NCI-H1092 (cell line): ENCODE measurements around the gene PDCD4.
A peak's percentile ranks its signal among the peaks of the same experiment; 100 is the strongest.

Source experiments
- DNase-seq: peaks from one replicate; lab custom pipeline; 2025; lab: John Stamatoyannopoulos, UW

The PDCD4 gene

DNA sequence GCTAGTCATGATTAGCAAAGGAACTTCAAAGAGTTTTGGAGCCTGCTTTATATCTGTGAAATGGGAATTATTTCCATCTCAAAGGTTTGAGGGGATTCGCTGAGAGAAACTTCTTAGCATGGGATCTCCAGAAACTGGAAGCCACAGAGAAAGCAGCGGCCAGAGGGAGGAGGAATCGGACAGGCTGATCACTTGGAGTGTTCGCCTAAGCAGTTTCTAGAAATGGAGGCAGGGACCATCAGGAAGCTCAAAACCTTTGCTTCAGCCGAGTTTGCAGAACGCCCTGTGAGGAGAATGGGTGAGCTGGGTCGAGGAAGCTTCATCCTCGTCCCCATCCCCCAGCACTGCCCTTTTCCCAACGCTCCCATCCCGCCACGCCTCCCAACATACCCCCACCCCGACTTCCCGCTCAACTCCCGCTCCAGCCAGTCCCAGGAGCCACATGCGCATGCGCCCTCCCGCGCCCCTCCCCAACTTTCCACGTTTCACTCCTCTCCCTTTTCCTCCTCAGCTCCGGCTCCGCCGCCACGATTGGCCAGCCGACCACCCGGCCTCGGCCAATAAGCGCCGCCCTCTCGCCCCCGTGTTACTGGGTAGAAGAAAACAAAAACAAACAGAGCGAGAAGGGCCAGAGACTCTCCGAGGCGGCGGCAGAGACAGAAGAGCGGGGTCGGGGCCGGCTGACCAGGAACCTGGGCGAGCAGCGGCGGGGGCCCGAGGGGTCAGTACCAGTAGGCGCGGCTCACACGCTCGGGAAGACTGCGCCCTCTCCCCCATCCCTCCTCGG lies at the start of gene PDCD4:
TSS of gene PDCD4 (plus strand) at position 631 of the 787 bp plus-strand sequence. CDS start 4,100 bp downstream, outside the sequence.
- peak; percentile 96 for DNase-seq

DNA sequence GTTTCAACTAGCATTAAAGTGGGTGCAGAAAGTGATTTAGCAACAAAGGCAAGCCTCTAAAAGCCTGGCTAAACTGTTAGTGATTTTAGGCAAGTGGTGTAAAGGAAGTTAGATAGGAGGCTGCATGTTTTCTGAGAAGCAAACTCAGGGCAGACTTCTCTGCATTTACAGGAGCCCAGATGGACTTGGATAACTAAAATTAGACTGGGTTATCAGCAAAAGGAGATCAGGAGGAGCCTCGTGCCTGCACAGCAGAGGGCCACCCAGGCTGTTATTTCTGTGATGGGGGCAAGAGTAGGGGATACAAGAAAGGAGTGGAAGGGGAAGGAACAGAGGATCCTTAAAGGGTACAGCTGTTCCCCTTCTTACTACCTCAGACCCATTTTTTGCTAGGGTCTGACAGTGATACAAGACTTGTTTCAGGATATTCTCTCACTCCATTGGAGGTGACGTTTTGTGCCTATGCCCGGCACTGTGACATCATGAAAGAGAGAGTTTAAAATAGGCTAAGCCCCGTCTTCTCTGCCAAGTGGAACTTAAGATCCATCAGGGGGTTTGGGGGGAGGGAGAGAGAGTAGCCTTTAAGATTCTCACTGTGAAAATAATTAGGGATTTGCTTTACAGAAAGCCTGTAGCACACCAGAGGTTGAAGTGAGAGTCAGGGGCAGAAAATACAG lies 49.6 kb upstream of the PDCD4 start:
- DNase-seq: no peak

DNA sequence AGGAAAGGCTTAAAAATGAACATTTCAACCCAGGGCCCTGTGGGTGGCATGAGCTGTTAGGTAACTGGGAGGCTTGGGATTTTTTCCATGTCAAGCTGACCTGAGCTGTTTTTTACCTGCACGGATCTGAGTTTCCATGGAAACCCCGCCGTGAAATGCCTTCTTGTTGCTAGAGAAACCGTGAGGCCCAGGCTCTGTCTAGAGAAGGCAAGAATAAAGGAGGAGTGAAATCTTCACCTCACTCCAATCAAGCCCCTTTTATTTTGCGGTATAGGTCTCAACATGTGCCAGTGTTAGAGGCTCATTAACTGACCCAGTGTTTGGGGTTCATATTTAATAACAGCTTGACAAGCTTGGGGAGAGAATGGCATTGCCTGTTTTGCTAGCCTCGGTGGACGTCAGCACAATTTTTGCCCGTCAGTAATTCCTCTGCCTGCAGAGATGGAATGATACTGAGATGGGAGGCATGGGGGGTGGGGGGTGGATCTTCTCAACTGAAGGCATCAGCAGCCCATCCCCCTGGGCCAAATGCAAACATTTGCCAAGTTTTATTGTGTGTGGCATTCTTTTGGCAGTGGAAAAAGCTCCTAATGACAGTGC lies 48.9 kb upstream of the PDCD4 start:
- DNase-seq: no peak

DNA sequence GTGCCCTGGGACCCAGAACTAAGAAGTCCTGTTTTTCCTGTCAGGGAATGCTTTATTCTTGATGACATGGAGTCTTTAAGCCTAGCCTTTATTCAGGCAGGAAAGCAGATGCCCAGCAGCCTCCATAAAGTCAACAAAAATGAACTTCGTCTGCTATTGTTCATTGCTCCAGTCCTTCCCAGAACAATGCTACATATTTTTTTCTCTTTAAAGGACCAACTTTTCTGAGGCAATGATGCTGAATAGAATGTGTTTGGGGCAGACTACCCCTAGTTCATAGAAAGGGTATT lies 47.6 kb upstream of the PDCD4 start:
- no peak for DNase-seq

DNA sequence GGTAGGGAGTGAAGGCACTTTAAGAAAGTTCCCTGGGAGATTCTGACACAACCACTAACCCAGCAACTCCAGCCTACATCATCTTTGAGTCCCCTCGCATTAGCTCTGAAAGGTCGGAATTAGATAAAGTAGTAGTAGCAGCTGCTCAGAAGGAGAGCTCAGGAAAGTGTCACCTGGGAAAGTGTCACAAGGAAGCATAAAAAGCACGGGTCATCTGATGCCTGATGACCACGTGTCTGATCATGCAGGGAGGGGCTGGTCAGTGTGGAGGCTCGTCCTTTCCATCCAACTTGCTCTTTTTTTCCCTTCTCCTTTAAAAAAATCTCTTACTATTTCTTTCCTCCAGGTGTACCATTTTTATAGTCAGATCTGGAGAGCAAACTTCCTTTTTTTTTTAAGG lies 47.1 kb upstream of the PDCD4 start:
- DNase-seq: no peak

DNA sequence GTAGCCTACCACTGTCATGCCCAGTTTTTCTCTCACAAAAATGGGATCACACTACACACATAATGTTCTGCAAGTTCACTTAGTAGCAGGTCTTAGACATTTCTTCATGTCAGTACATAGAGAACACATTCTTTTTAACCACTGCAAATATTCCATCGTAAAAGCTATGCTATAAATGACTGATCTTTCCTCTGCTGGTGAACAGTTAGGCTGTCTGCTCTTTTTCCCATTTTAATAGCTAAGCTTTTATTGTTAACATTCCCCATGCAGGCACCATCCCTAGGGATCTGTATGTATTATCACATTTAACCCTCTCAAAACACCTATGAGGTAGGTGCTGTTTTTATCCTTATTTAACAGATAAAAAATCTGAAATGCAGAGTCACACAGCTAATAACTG lies 46.2 kb upstream of the PDCD4 start:
- DNase-seq: no peak

DNA sequence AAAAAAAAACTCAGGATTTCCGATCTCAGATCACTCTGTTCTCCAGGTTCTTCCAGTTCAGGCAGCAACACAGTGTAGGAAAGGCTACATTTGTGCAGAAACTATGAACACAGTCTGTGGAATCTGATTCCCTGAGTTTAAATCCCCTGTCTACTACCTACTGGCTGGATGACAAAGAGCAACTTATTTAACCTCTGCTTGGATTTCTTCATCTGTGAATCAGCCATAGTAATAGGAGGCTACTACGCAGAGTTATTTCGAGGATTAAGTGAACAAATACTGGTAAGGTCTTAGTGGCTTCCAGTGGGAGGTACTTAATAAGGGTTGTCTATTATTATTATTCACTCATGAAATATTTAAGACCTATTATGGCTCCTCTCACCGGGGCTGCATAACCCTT lies 44.3 kb upstream of the PDCD4 start:
- no peak for DNase-seq

DNA sequence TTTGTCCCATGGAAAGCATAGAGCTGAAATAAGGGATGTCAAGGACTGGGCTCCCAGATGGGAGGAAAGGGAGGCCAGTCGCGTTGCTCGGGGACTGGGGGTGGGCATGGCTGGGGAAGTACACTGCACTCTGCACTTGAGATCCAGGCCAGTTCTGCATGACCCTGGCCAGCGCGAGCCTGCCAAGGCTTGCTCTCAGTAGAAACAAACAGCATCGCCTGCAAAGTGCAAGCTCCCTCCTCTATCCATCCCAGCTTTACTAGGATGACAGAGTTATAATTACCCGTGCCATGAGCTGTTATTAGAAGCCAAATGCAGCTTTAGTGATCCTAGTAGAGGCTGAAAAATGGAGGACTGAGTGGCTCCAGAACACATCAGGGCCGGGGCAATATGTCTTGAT lies 43.9 kb upstream of the PDCD4 start:
- DNase-seq: no peak

DNA sequence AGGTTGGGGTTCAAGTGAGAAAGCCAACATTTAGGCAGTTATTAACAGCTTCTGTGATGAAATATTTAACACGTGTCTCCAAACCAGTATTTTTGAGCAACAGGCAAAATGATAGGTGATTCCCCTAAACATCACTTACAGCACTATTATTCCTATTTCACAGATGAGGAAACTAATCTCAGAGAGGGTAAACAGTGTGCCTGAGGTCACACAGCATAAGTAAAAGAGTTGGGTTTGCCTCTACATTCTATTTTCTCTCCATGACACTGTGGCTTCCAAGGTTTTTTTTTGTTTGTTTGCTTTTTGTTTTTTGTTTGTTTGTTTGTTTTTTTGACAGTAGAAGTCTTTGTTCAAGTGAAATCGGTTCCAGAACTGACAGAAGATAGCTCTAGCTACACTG lies 43.2 kb upstream of the PDCD4 start:
- DNase-seq: no peak

DNA sequence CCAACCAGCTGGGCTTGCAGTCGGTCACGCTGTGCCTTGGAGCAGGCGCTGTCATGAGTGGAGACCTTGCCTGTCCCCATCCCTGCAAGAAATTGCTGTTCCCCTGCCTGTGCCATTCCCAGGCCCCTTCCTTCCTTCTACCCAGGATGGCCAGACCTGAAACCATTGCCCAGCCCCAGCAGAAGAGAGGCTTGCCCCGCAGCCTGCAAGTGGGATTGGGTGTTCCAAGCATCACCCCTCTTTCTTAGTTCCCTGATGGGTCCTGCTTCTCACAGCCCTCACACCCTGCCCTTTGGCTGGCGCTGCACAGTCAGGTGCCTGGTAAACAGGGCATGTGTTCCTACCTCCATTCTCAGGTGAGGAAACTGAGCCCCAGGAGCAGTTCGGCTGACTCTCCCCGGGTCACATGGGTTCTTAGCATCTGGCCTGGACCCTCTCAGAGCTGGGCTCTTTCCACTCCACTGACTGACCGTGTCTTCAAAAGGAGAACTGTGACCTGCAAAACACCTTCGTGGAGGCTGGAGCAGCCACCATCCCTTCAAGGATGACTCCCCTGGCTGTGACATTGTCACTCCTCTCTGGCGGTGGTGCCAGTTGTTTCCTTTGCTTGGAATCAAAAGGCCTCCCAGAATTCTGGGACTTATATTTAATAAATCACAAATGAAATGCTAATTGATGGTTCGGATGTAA lies 41.9 kb upstream of the PDCD4 start:
- DNase-seq: no peak

DNA sequence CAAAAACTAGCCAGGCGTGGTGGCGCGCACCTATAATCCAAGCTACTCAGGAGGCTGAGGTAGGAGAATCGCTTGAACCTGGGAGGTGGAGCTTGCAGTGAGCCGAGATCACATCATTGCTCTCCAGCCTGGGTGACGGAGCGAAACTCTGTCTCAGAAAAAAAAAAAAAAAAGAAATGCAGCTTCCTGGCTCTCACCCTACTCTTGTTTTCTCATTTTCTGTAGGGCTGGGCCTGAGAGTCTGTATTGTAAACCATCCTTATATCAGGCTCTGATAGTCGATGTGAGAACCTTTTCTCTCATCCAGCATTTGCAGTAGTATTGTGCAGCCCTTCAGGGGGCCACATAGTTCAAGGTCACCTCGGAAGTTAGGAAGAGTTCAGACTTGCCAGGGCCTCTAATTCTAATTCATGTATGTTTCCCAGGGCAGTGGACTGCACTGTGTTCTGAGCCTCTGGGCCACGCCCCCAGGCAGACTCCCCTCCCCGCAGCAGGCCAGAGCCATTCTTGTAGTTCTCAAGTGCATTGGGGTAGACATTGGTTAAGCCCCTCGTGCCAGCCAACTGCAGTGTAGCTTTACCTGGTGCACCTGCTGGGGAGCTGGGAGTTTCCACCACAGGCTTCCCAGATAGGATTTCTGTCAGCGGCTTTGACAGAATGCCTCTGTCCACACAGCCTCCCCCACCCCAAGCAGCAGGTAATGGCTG lies 38.3 kb upstream of the PDCD4 start:
- DNase-seq: no peak

DNA sequence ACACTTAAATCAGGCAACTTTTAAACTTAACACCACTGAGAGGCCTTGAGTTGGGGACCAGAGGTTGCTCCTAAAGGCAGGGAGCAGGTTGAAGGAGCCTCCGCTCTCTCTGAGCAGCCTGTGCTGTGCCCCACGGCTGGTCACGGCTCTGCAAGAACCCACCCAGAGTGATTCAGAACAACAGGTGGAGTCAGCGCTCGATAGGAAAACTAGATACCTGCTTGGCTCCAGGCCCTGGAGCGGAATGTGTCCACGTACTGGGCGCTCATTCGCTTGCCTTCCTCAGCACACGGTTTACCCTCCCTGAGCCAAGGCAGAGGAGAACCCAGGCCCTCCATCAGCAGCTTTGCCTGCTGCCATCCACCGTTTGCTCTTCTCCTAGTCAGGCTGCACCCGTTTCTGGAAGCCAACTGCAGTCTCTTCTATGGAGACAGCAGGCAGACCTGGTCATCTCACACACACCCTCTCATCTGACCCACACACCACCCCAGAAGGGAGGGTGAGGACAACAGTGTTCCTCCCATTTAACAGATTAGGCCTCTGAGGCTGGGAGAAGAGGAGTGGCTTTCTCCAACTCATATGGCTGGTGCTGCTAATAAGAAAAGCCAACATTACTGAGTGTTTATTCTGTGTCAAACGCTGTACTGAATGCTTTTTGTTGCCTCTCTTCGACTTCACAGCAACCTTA lies 37.6 kb upstream of the PDCD4 start:
- no peak for DNase-seq

DNA sequence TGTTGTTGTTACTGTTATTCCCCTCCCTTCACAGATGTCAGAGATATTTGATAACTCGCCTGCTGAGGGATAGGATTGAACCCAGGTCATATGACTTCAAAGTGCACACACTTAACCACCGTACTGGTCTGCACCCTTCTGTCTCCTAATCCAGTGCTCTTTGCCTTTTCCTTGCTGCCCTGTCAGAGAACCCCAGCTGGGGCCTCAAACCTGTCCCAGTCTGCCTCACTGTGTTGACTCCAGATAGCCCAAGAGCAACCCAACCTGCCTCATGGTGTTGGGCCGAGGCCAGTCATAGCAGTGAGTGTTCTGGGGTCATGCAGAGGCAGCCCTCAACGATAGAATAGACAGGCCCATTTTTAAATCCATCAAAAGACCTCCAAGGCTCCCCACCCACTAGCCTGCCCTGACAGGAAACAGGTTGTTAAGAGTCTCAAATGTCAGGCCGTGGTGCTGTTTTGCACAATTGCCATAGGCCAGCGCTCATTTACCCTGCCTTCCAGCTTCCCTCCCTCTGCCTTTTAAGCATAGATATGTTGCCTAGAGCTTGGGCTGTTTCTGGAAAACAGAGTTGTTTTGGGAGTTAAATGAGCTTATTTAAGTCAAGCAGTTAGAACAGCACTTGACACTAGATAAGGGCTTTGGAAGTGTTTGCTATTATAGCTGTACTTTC lies 37.0 kb upstream of the PDCD4 start:
- no peak for DNase-seq

DNA sequence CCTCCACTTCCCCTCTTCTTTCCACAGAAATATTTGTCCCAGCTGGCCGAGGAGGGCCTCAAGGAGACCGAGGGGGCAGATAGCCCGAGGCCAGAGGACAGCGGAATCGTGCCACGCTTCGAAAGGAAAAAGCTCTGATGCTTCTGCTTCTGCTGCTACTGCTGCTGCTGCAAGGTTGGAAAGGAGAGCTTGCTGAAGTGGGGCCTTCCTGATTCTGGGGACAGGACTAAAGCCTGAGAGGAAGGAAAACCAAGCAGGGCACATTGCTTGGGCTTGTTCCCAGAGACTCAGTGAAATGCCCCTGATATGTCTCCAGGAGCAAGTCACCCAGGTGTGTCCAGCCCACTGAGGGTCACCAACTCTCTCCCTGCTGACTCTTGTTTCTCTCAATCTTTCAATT lies 35.9 kb upstream of the PDCD4 start:
- DNase-seq: no peak

DNA sequence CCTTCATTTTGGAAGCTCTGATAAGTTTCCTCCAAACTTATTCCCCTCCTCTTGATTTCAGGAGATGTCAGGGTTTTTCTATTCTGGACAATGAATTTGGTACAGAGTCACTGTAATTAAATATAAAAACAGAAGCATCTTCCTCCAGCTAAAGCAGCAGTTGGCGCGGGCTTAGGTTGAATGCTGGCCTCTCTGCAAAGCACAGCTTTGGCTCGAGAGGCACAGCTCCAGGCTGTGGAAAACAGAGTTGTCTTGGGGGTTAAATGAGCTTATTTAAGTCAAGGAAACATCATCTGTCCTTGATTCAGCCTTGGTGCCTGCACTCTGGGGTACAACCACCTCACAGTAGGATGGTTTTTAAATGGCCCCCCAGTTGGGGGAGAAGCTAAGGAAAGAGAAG lies 35.0 kb upstream of the PDCD4 start:
- DNase-seq: no peak

DNA sequence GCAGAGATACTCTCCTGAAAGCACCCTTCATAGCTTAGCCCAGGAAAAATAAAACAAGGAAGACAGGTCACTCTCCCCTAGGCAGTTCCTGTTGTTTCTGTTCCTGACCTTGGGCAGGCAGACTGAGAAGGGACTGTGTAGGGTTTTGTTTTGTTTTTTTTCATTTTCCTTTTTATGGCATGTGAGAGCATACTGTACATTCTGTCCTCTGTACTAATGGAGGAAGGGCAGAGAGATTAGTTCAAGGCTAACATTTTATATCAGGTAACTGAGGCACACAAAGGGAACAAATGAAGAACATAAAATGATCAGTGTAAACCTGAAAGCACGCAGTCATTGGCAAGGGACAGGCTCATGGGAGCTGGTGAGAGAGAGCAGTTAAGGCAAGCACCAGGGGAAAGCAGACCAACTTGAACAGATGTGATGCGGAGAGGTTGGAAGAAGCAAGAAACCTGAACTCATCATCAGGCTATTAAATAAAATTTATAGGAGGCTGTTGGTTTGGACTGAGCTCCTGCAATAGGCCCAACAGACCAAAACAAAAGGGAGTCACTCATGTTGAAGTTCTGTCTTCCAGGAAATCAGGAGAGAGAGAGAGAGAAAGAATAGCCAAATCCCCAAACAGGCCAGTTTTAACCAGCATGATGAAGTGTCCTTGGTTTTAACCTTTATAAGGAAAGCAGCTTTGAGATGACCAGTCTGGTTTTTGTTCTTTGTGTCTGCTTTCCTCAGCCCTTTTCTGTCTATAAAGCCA lies 34.1 kb upstream of the PDCD4 start:
- no peak for DNase-seq

DNA sequence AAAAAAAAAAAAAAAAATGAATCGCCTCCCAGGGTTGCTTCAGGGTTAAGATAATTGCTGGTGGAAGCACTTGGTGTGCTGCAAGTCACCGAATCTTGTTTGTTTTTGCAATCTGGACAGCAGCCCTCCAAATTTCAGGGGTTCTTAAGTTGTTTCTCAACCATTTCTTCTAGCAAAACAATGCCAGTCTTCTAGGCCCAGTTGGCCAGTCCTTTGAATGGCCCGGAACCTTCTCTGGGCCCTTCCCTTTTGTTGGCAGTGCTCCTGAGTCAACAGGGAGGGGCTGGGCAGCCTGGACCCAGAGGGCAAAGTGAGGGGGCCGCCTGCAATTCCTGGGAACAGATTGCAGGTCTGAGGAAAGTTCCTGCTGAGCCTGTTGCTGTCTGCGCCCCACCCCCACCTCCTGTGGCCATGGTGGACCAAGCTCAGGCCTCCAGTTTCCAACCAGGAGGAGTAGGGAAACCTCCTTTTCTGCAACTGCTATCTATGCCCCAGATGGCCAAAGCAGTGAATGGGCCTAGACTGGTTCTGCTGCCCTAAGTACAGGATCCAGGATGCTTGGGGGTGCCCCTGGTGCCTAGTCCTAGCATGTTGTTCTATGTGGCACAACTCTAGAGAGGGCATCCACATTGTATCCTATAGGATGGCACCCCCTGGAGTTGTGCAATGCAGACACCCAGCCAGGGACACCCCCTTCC lies 31.4 kb upstream of the PDCD4 start:
- DNase-seq: no peak

DNA sequence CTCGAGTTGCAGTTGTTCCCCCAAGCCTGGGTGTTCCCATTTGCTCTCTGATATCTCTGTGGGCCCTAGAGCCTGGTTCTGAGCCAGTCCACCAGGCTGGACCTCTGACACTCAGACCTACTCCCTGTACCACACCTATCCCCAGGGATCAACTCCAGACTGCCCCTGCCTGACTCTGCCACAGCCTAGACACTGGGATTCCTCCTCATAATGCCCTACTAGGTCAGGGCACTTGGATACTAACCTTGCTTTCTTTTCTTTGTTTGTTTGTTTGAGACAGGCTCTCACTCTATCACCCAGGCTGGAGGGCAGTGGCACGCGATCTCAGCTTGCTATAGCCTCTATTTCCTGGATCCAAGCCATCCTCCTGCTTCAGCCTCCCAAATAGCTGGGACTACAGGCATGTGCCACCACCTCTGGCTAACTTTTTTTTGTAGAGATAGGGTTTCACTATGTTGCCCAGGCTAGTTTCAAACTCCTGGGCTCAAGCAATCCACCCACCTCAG lies 30.8 kb upstream of the PDCD4 start:
- DNase-seq: no peak

DNA sequence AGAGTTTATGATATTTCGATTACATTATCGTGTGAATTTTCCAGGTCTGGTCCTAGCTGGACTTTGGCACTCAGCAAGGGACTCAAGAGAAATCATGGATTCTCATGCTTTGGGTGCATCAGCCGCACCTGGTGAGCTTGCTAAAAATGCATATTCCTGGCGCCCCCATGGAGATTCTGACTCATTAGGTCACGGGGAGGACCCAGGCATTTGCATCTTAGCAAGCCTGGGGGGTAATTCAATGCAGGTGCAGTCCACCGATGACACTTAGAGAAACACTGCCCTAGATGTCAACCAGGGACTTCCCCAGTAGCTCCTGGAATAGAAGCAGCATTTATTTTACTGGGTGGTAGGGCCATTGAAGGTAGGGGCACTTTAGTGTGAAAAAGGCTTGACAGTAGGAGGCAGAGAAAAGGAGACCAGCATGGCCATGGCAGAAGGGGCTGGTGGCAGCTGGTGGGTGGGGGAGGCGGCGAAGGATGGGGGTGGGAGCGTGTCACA lies 29.9 kb upstream of the PDCD4 start:
- no peak for DNase-seq
